ENCODE measurements around the gene TANGO6.

The TANGO6 gene

DNA sequence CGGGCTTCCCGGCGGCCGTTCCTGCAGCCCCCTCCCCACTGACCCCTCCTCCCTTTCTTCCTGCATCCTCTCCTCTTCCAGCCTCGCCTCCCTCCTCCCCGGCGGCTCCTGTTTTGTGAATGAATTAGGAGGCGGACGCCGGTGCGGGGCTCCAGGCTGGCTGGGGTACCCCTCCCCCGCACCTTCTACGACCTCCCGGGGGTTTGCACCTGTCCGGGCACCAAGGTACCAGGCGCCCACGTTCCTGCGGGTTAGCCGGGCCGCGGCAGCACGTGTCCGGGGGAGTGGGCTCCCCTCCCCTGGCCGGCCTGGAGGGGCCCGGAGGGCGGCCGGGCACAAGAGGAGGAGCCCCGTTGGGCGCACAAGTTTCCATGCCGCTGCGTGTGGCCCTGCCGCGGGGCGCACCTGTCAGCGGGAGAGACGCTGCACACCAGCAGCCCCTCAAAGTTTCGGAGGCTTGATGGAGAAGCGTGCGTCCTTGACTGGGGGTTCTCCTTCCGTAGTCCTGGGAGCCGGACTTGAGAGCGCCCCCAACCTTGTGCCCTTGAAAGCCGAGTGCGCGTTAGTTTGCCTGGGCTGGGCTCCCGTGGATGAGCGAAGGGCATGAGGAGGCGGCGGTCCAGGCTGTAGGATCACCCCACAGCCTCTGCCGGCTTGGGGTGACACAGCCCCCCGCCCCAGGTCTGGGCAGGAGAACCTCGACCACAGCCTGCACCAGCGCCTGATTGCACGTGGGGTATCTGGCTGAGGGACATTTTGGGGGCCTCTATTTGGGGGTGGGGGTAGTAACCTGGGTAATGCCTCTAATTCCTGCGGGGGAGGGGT lies 263.4 kb downstream of the TANGO6 start:
- no peak for DNase-seq

DNA sequence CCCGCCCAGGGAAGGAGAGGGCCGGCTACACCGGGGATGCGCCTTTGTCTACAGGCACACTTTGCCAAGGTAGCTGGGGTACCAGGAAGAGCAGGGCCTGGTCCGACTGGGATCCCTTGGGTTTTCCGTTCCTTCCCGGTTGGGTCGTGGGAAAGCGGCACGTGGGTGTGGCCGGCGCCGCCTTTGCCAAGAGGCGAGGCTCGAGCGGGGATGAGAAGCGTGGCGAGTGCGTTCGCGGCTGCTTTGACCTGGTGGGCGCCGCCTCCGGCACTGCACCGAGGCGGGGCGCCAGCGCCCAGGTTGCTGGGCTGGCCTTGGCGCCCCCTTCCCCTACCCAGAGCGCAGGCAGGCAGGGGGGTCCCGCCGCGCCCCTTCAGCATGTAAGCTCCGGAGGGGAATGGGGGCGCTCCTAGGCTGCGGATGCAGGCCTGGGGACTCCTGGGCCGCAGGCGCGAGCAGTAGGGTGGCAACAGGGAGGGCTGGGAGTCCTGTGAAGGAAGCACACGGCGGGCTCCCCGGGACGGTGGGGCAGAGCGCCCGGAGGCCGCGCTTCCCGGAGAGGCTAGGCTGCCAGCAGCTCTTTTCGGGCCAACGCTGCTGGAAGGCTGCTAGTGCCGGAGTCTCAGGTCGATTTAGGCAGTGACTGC lies 264.1 kb downstream of the TANGO6 start:
- peak; percentile 43 for DNase-seq

DNA sequence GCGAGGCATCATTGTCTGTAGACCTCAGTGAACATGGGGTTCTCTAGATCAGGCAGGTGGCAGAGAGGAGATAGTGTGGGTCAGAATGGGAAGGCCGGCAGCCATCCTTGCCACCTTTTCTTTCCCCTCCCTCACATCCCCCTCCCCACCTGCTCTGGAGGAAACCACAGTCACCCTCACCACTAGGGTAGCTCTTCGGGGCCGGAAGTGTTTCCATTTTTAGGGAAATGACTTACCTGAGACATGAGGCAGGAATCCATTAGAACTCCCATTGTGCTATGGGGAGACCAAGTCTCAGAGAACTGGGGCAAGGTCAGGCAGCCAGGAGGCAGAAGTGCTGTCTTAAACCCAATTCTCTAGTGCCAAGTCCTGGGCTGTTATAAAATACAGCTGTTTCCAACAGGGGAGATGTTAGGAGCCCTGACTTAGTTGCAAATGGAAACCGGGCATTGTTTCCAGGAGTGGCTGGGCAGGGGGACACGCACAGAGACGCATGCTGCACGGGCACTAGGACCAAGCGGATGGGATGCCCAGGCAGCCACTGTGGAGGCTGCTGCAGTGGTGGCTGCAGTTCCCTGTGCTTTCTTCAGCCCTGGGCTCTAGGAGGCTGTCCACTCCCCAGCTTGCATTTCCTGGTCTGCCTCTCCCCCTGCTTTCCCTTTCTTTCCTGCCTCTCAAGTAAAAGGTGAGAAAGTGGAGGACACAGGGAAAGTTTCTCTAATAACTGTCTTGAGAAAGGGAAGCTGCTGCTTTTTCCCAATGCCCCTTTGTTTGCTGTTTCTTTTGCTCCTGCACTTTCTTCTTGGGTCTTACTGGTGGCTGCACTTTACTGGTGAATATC lies 265.0 kb downstream of the TANGO6 start:
- DNase-seq, result no peak

DNA sequence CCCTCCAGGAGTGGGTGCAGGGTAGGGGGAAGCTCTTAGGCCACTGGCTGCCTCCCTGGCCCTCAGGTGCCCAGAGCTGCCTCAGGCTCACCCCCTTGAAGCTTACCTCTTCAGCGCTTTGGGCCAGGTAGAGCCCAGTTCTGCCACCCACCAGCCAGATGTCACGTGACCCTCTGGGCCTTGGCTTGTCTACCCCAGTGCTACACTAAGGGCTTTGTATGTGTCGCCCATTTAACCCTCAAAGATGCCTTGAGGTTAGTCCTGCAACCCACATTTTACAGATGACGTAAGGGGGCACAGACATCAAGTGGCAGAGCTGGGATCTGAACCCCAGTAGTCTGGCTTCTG lies 265.5 kb downstream of the TANGO6 start:
- no peak for DNase-seq

DNA sequence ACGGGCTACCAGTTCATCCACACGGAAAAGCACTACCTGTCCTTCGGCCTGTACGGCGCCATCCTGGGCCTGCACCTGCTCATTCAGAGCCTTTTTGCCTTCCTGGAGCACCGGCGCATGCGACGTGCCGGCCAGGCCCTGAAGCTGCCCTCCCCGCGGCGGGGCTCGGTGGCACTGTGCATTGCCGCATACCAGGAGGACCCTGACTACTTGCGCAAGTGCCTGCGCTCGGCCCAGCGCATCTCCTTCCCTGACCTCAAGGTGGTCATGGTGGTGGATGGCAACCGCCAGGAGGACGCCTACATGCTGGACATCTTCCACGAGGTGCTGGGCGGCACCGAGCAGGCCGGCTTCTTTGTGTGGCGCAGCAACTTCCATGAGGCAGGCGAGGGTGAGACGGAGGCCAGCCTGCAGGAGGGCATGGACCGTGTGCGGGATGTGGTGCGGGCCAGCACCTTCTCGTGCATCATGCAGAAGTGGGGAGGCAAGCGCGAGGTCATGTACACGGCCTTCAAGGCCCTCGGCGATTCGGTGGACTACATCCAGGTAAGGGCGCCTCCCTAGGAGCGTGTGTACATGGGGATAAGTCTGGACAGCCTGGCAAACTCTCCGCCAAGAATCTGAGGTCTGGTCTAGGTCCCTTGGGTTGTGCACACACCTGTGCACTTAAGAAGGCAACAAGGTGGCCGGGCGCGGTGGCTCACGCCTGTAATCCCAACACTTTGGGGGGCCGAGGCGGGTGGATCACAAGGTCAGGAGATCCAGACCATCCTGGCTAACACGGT lies 266.3 kb downstream of the TANGO6 start:
- DNase-seq, result no peak

DNA sequence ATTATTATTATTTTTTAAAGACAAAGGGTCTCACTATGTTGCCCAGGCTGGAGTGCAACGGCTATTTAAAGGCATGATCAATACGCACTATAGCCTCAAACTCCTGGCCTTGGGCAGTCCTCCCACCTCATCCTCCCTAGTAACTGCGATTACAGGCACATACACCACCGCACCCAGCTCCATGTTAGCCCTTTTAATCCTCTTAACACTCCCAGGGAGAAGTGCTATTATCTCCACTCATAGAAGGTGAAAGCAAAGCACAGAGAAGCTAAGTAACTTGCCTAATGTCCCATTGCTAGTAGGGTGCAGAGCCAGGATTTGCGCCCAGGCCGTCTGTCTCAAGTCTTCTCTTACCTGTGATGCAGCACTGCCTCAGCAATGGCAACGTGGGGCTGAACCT lies 267.1 kb downstream of the TANGO6 start:
- DNase-seq, result no peak

DNA sequence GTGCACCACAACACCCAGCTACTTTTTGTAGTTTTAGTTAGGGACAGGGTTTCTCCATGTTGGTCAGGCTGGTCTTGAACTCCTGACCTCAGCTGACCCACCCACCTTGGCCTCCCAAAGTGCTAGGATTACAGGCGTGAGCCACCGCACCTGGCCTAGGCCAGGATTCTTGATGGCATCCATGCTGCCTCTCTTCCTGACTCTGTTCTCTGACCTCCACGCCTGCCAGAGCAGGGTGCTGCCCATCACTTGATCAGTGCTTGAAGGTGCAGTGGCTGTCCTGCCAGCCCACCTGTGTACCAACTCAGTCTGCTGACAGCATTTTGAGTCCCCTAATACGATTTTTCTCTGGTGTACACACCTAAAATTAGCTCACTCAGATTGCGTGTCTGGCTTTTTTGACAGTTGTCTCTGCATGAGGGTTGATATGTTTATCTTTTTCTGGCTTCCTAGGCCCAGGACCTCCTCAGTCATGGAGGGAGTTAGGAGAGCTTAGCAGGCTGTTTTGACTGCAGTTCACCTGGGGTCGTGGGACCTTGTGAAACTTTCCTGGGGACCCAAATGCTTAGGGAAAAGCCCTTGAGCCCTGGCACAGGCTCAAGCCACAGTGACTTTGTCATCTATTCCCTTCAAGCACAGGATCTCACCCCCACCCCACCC lies 268.0 kb downstream of the TANGO6 start:
- no peak for DNase-seq

DNA sequence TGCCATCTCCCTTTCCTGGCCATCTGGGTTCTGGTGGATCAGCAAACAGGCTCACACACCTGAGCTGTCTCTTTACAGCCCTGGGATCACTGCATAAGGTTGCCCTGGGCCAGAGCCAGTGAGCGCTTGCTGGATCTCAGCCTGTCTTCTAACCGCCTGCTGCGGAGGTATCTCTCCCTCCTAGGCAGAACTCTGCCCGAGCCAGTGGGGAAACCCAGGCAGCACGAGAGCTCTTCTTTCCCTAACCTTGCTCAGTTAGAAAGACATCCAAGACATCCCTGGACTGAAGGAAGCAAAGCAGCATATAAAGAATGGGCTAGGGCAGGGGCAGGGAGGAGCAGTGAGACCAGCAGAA lies 268.5 kb downstream of the TANGO6 start:
- DNase-seq, result no peak

DNA sequence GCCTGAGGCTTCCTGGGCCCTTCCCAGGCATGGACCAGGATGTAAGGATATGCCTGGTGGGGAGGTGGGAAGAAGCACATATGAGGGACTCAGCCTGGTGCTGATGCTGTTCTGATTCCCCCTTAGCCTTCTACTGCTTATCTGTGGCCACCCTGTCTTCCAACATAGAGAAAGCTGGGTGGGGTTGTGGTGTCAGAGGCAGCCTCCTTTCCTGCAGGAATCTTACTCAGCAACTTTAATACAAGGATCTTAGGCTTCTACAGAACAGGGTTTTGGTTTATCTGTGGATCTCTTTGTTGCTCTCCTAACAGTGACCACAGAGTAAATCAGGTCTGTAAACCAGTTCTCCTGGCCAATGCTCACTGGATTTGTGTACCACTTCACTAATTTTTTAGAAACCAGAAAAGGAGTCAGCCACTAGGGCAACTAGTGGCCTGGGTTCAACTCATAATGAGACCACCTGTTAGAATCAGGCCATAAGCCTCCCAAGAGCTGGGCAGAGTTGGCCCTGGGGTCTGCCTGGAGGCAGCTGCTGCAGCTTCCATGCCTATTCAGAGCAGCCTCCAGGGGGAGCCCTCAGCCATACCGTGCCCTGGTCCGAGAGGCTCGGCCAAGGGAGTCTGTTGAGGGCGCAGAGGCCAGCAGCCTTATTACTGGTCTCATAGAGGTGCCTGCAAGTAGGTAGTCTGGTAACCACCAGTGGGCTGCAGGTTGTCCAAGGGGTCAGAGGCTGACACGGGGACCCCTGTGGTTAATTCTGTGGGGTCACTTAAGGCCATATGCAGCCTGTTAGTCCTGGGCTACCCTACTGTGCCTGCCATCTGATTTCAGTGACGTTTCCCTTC lies 269.2 kb downstream of the TANGO6 start:
- DNase-seq, result no peak

DNA sequence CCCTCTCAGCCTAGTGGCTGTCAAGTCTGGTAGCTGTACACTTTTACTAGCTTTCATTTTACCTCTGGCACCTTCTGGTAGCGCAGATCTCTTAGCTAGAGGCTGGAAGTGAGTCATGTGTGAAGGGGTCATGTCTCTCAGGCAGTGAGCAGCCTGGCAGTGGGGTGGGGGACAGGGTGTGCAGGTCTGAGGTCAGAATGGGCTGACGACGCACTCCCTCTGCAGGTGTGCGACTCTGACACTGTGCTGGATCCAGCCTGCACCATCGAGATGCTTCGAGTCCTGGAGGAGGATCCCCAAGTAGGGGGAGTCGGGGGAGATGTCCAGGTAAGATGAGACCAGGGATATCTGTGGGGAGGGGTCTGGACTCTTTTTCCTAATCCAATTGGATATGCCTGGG lies 269.9 kb downstream of the TANGO6 start:
- DNase-seq, result no peak

DNA sequence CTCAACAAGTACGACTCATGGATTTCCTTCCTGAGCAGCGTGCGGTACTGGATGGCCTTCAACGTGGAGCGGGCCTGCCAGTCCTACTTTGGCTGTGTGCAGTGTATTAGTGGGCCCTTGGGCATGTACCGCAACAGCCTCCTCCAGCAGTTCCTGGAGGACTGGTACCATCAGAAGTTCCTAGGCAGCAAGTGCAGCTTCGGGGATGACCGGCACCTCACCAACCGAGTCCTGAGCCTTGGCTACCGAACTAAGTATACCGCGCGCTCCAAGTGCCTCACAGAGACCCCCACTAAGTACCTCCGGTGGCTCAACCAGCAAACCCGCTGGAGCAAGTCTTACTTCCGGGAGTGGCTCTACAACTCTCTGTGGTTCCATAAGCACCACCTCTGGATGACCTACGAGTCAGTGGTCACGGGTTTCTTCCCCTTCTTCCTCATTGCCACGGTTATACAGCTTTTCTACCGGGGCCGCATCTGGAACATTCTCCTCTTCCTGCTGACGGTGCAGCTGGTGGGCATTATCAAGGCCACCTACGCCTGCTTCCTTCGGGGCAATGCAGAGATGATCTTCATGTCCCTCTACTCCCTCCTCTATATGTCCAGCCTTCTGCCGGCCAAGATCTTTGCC lies 271.1 kb downstream of the TANGO6 start:
- no peak for DNase-seq

DNA sequence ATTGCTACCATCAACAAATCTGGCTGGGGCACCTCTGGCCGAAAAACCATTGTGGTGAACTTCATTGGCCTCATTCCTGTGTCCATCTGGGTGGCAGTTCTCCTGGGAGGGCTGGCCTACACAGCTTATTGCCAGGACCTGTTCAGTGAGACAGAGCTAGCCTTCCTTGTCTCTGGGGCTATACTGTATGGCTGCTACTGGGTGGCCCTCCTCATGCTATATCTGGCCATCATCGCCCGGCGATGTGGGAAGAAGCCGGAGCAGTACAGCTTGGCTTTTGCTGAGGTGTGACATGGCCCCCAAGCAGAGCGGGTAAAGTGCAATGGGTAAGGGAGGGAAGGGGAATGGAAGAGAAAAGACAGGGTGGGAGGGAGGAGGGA lies 271.6 kb downstream of the TANGO6 start:
- DNase-seq, result no peak

DNA sequence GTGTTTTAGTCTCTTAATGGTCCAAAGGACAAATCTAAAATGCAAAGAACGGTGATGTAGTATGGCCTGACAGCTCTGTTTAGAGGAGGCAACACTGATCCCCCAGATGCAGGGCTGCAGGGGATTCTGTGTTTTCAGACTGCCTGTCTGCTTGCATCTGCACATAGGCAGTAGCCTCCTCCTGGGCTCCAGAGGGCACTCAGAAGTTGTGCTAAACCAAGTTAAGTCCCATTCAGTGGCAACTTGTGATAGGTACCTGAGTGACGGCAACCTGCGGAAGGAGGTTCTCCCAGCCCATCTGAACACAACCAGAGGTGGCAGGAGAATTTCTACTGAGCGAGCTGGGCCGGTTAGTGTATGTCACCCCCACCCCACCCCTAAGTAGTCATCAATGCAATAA lies 272.0 kb downstream of the TANGO6 start:
- no peak for DNase-seq

DNA sequence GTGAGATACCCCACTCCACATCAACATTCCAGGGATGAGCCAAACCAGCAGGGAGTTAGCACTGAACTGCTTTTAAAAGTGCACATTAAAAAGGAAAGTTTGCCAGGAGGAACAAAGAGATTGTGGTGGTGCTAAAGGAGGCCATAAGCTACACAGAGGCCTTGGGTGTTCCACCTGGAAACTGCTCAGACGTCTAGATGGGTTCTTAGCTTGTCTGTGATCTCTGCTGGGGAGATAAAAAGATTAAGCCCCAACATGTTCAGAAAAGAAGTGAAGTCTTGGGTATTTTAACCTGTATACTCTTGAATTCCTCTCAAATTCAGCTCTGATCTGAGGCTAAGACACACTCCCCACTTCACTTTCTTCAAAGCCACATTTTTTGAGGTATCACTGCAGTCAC lies 272.5 kb downstream of the TANGO6 start:
- DNase-seq, result no peak

DNA sequence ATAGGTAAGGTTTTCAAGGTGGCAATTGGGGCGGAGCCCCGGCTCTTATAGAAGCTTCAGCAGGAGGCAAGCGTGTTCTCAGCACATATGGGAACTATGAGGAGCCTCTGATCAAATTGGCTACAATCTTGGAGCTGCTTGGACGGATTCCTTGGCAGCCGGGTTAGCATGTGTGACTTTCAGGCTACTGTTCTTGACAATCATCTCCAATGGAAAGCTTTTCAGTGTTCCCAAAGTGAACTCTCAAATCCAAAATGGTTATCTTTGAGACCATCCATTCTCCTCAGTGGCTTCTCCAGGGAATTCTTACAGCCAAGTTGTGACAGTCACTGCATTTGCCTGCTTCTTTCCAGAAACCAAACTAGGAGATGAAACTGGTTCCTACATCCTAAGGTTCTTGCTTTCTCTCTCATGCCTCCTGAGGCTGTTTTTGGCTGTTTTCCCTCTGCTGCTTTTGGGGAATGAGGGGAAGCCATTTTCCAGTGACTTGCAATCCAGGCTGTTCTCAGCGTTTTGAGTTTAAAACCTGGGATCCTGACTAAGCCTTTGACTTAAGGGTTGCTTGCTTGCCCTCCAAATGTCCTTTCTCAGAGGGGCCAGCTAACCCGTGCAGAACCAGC lies 273.0 kb downstream of the TANGO6 start:
- DNase-seq, result no peak

DNA sequence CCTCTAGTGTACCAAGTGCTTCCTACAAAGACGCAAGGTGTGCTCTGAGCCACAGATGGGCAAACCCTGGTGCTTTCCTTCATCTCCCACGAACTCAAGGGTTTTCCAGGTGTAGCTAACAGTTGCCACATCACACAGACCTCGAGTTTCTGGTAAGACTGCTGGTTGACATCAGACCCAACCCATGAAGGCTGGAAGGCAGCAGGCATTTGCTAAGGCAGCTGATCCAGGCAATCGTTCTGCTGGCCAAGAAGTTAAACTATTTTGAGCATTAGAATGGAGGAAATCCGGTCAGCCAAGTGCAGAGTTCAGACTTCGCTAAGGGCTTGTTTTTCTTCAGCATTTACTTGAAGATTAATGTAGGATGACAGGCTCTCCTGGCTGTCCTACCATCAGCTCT lies 273.6 kb downstream of the TANGO6 start:
- no peak for DNase-seq

DNA sequence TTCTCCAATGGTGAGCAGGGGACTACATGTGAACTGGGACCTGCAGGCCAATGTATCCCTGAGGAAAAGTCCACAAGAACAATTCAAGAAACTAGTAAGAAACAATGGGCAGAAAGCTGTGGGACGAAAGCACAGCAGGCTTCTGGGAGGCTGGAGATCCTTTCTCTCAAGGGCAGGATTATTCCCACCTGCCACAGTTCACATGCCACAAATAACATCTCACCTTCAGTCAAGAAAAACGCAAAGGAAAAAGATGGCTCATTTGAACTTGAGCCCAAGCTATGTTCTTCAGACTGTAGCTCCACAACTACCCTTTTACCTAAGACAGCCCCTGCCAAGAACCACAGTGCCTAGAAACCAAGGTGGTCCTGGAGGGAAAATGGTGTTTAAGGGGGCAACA lies 275.1 kb downstream of the TANGO6 start:
- no peak for DNase-seq

DNA sequence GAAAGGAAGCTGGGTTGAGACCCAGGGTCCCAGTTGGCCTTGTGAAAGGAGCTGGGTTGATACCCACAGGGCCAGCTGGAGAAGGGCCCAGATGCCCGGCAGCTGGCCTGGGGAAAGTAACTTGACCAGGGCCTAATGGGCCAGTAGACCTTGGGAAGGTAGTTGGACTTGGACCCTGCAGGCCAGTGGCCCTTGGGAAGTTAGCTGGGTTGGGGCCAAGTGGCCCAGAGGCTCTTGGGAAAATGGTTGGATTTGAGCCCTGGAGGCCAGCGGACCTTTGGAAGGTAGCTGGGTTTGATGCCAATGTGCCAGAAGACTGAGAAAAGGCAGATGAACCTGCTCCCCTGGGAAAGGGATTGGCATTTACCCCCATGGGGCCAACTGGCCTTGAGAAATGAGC lies 275.7 kb downstream of the TANGO6 start:
- no peak for DNase-seq

DNA sequence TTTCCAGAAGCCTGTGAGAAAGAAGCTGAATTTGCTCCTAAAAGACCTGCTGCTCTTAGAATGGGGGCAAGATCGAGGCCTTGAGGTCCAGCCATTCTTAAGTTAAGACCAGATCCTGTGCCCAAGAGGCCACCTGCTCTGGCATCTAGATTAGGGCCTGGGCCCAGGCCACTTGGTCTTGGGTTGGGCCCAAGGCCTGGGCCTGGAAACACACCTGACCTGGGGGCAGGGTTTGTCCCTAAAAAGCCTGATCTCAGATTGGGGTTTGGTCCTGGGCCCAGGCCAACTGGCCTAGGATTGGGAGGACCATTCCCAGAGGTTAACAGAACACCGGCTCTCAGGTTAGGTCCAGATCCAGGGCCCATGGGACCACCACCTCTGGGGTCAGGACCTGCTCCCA lies 276.2 kb downstream of the TANGO6 start:
- DNase-seq, result no peak

DNA sequence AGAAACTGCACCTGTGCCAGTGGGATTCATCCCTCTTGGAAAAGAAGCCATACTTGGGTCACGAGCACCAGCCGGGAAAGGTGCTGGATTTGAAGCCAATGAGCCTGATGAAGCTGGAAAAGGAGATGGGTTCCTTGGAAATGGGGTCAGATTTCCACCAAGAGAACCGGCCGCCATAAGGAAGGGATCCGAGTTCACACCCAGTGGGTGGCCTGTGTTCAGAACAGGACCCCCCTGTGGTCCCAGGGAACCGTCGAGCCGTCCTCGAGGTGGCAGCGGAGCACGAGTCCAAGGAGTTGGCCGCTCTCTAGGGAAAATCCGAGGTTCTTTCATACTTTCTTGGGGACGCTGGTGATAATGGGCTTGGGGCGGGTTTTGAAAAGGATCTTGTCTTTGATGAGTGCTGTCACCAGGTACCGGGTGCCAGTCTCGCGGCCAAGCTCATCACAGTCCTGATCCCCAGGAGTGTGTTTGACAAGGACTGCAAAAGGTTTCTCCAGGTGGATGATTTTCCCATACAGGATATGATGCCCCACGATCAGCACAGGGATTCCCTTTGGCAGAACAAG lies 276.8 kb downstream of the TANGO6 start:
- no peak for DNase-seq

Data from NCI-H1092 treated with DMSO at 0.1 percent for 48 hours (cell line).